Adrenal gland (tissue), 12 donors: ENCODE data around the gene PRRC2B. TPM values are rescaled to one million over a fixed set of nuclear protein-coding genes. Genes with fewer than 3 reads are reported as not detected.
A peak's percentile ranks its signal among the peaks of the same experiment; 100 is the strongest.

Experiments
- DNase-seq, 7 donors: peaks; one replicate each; pipeline ENCODE4 v3.0.0-alpha.2; 2019 to 2020
- H3K27ac ChIP-seq, 5 donors: fragments of 200-600 bp; sonication (generic) in 4 of 5; 1 replicate in 3 of 5; 2 replicates in 2 of 5; pipeline versions ENCODE4 v1.5.1 to v1.8.0; 2016 to 2020; ENCODE audit warnings: mild to moderate bottlenecking in 1 of 5
- H3K27me3 ChIP-seq: fragments of 200-600 bp; 2 replicates; pipeline ENCODE4 v1.8.0; 2021
- H3K36me3 ChIP-seq, 2 donors: fragments of 200-600 bp; replicated peaks in 1 of 2; 1 replicate in 1 of 2; 2 replicates in 1 of 2; pipeline versions ENCODE4 v1.5.1 to v1.8.0; 2018 to 2022
- H3K4me1 ChIP-seq, 2 donors: fragments of 200-600 bp; replicated peaks in 1 of 2; 1 replicate in 1 of 2; 2 replicates in 1 of 2; pipeline versions ENCODE4 v1.5.1 to v1.8.0; 2018 to 2021
- H3K4me3 ChIP-seq, 4 donors: fragments of 200-600 bp; sonication (generic) in 3 of 4; one replicate each; pipeline ENCODE4 v1.5.1; 2016 to 2018
- H3K9me3 ChIP-seq, 3 donors: fragments of 200-600 bp; sonication (generic) in 1 of 3; replicated peaks in 1 of 3; 1 replicate in 2 of 3; 2 replicates in 1 of 3; pipeline versions ENCODE4 v1.5.1 to v1.8.0; 2016 to 2021
- CTCF ChIP-seq, 6 experiments: fragments of 450-650 bp in 4 of 6; fragments of 200-600 bp in 2 of 6; sonication (generic) in 1 of 6; IDR thresholded peaks; 1 replicate in 5 of 6; 2 replicates in 1 of 6; pipeline versions ENCODE4 v1.5.1 to v1.8.0; 2016 to 2021; ENCODE audit warnings: antibody characterized with exemption in 6 of 6, mild to moderate bottlenecking in 2 of 6, moderate library complexity in 1 of 6
- POLR2A ChIP-seq, 2 donors: fragments of 450-650 bp; IDR thresholded peaks; one replicate each; pipeline ENCODE4 v1.6.1; 2017; ENCODE audit warnings: antibody characterized with exemption in 2 of 2, mild to moderate bottlenecking in 2 of 2, moderate library complexity in 1 of 2
- WGBS, 4 donors: extraction: QIAGEN DNeasy Blood & Tissue Kit in 2 of 4; methylation state at CpG; one replicate each; pipeline versions ENCODE4 v1.1.5 to v1.1.7; 2013 to 2017; 5-methylcytosine and 5-hydroxymethylcytosine counted together
- intact Hi-C, 2 donors: fragments of 100-400 bp; cut with DNase I; formaldehyde crosslinking; loops; one replicate each; pipeline versions ENCODE4 v1.14.1 to v1.15.0; 2022 to 2023
- polyA plus RNA-seq, 3 donors: library from polyadenylated mRNA; stranded (reverse); fragments of 200-250 nt in 2 of 3; fragments of 350-450 nt in 1 of 3; fragmentation: Illumina TruSeq in 1 of 3; extraction: RNeasy Lipid Tissue Mini Kit (QIAGEN cat#74804) in 1 of 3; gene quantifications; one replicate each; pipeline ENCODE4 v1.2.3, GENCODE V29; 2013 to 2014
- total RNA-seq, 9 donors: library from RNA; depleted of rRNA in 4 of 9; stranded (reverse); fragments of >200 nt in 4 of 9; fragments of 120-200 nt in 1 of 9; fragmentation: NEBNext Ultra II Directional in 1 of 9; extraction: Animal tissue kit (Norgen Biotek cat#: 25700) in 1 of 9; gene quantifications; one replicate each; pipeline versions ENCODE4 v1.1.0 to v1.2.4, GENCODE V29; 2013 to 2023
- donor health status: healthy with polysubstance abuse.
- donor health status: Bipolar disorder and iron deficiency.
- donor health status: DM: yes; HTN: yes; CAD: no.
- donor health status: DM: no; HTN: no; CAD: no.
- donor health status: DM: no; HTN: no; CAD: no.
- donor health status: DM: yes; HTN: yes; CAD: no.

Gene PRRC2B
- total and polyA plus RNA-seq, 12 donors = 42.3 to 255 (median 145) TPM

- H3K27ac ChIP-seq = peak overlapping the region in 2 of 5 donors; percentile 32 to 93
- intact Hi-C loops = loop anchor here in 1 of 2 donors (10.0 kb wide), 1 partner anchor 764 kb away; the partner anchor contains the start of gene NTNG2
These were observed 6.7 kb downstream of the PRRC2B start for GRCh38 chr9:131400627-131401026.

GRCh38 chr9:131402073-131402472 lies 8.2 kb downstream of the PRRC2B start:
- Histone ChIP-seq H3K27ac (peak overlapping the region; percentile 78 to 95 (median 88)), H3K27me3 (no peaks in the 10 kb centered on the region), H3K4me1 (peaks cover 76 to 99% of the 10 kb centered on the region in 2 donors), H3K9me3 (no peaks in the 10 kb centered on the region), H3K4me3 (peak overlapping the region in 1 of 4 donors; percentile 3), H3K36me3 (no peaks in the 10 kb centered on the region)
- WGBS, 4 donors = 54 to 67% (median 61%) methylated on average over 6 of the region's 6 CpGs
- intact Hi-C loops = loop anchor here in 1 of 2 donors (10.0 kb wide), 1 partner anchor 763 kb away; the partner anchor contains the start of gene NTNG2
- TF ChIP-seq CTCF (IDR thresholded peaks at IDR 0.05) (no peak), POLR2A (IDR thresholded peaks at IDR 0.05) (peak in 1 of 2 donors; percentile 19)
- peak in 4 of 7 donors; percentile 50 to 60 (median 56) for DNase-seq

More at GRCh38 chr9:131400627-131401026, 6.7 kb downstream of the PRRC2B start:
- 83 to 91% (median 84%) methylated on average over 6 of the region's 6 CpGs for WGBS, 4 donors
- Histone ChIP-seq H3K4me3 (no peak overlapping the region), H3K9me3 (no peaks in the 10 kb centered on the region), H3K27me3 (no peaks in the 10 kb centered on the region), H3K4me1 (peaks cover 75 to 99% of the 10 kb centered on the region in 2 donors), H3K36me3 (no peaks in the 10 kb centered on the region)
- TF ChIP-seq POLR2A (IDR thresholded peaks at IDR 0.05) (no peak), CTCF (IDR thresholded peaks at IDR 0.05) (no peak)
- DNase-seq = no peak

GRCh38 chr9:131402738-131403492 lies 9.0 kb downstream of the PRRC2B start:
- H3K27ac ChIP-seq = peak overlapping the region; percentile 78 to 95 (median 88)
- TF ChIP-seq CTCF (IDR thresholded peaks at IDR 0.05) (no peak), POLR2A (IDR thresholded peaks at IDR 0.05) (peak in 1 of 2 donors; percentile 80)
- no peaks in the 10 kb centered on the region for H3K27me3 ChIP-seq
- peaks cover 78 to 99% of the 10 kb centered on the region in 2 donors for H3K4me1 ChIP-seq
- peak; percentile 86 to 97 (median 95) for DNase-seq
- H3K9me3 ChIP-seq = no peaks in the 10 kb centered on the region
- H3K36me3 ChIP-seq = no peaks in the 10 kb centered on the region
- no peak overlapping the region for H3K4me3 ChIP-seq
- WGBS, 4 donors = 20 to 24% (median 21%) methylated on average over 12 of the region's 12 CpGs
- intact Hi-C loops = loop anchor here in 1 of 2 donors (10.0 kb wide), 1 partner anchor 762 kb away; the partner anchor contains the start of gene NTNG2

GRCh38 chr9:131403493-131403773 lies 9.5 kb downstream of the PRRC2B start:
- Histone ChIP-seq H3K9me3 (no peaks in the 10 kb centered on the region), H3K4me1 (peaks cover 77 to 99% of the 10 kb centered on the region in 2 donors), H3K27ac (peak overlapping the region in 4 of 5 donors; percentile 78 to 93 (median 88)), H3K4me3 (no peak overlapping the region), H3K36me3 (no peaks in the 10 kb centered on the region), H3K27me3 (no peaks in the 10 kb centered on the region)
- 88 to 95% (median 94%) methylated on average over 6 of the region's 6 CpGs for WGBS, 4 donors
- TF ChIP-seq POLR2A (IDR thresholded peaks at IDR 0.05) = no peak
- TF ChIP-seq CTCF (IDR thresholded peaks at IDR 0.05) = no peak
- intact Hi-C loops = loop anchor here in 1 of 2 donors (10.0 kb wide), 1 partner anchor 761 kb away; the partner anchor contains the start of gene NTNG2
- DNase-seq = no peak
